Measurements from ENCODE around the gene KLK11.
"Not testable (repeated sequence)": the region's sequence is repeated elsewhere in the genome, so short reads cannot be mapped to it uniquely, and the experiment has no call there.

The KLK11 gene

GRCh38 chr19:51003316-51003715, 23.1 kb downstream of the KLK11 start:
- no peak for DNase-seq (ENCODE audit: low read depth)

- DNase-seq (ENCODE audit: low read depth) = no peak
These were observed 23.7 kb downstream of the KLK11 start for GRCh38 chr19:51002542-51003311.

- no peak for DNase-seq (ENCODE audit: low read depth)
These were observed 24.3 kb downstream of the KLK11 start for GRCh38 chr19:51002089-51002532.

- no peak for DNase-seq (ENCODE audit: low read depth)
These were observed 24.9 kb downstream of the KLK11 start, which contains the start of gene KLK8 for GRCh38 chr19:51001515-51001914. KLK8 (minus strand) TSS chr19:51001604; CDS start chr19:51001167, 437 bp downstream.

GRCh38 chr19:51000981-51001380, 25.4 kb downstream of the KLK11 start:
- no peak for DNase-seq (ENCODE audit: low read depth)

- no peak for DNase-seq (ENCODE audit: low read depth)
These were observed 26.0 kb downstream of the KLK11 start for GRCh38 chr19:51000426-51000825.

- no peak for DNase-seq (ENCODE audit: low read depth)
These were observed 27.7 kb downstream of the KLK11 start for GRCh38 chr19:50998686-50999085.

GRCh38 chr19:50998061-50998460, 28.4 kb downstream of the KLK11 start:
- DNase-seq (ENCODE audit: low read depth) = no peak

GRCh38 chr19:50994129-50994528, 32.3 kb downstream of the KLK11 start:
- DNase-seq (ENCODE audit: low read depth) = no peak

GRCh38 chr19:50992666-50993035, 33.8 kb downstream of the KLK11 start:
- no peak for DNase-seq (ENCODE audit: low read depth)

GRCh38 chr19:50984416-50984815, 42.0 kb downstream of the KLK11 start:
- not testable (repeated sequence) for DNase-seq (ENCODE audit: low read depth)

- no peak for DNase-seq (ENCODE audit: low read depth)
These were observed 42.7 kb downstream of the KLK11 start, which contains the start of gene KLK7 for GRCh38 chr19:50983625-50984292. KLK7 (minus strand) TSS chr19:50983917; CDS start chr19:50982399, 1,518 bp downstream.

GRCh38 chr19:50982186-50982585, 44.2 kb downstream of the KLK11 start:
- no peak for DNase-seq (ENCODE audit: low read depth)

GRCh38 chr19:50981587-50982146, 44.7 kb downstream of the KLK11 start:
- no peak for DNase-seq (ENCODE audit: low read depth)

- no peak for DNase-seq (ENCODE audit: low read depth)
These were observed 46.2 kb downstream of the KLK11 start for GRCh38 chr19:50980208-50980607.

- DNase-seq (ENCODE audit: low read depth) = no peak
These were observed 46.7 kb downstream of the KLK11 start for GRCh38 chr19:50979758-50980157.

- DNase-seq (ENCODE audit: low read depth) = no peak
These were observed 47.5 kb downstream of the KLK11 start for GRCh38 chr19:50978772-50979390.

- no peak for DNase-seq (ENCODE audit: low read depth)
These were observed 48.8 kb downstream of the KLK11 start for GRCh38 chr19:50977626-50978025.

GRCh38 chr19:50975766-50976165, 50.6 kb downstream of the KLK11 start:
- DNase-seq (ENCODE audit: low read depth) = no peak

GRCh38 chr19:50974702-50975556, 51.5 kb downstream of the KLK11 start:
- no peak for DNase-seq (ENCODE audit: low read depth)

GRCh38 chr19:50972795-50973376, 53.5 kb downstream of the KLK11 start:
- DNase-seq (ENCODE audit: low read depth) = no peak
